KG1 (cell line): ENCODE data around the gene RFX2.
"Not testable (repeated sequence)": the region's sequence is repeated elsewhere in the genome, so short reads cannot be mapped to it uniquely, and the experiment has no call there.

Experiments used
- DNase-seq: peaks from one replicate; lab custom pipeline; 2025; lab: John Stamatoyannopoulos, UW

RFX2 gene

GRCh38 chr19:6074709-6075403 lies 35.4 kb downstream of the RFX2 start:
- DNase-seq: no peak

- DNase-seq: no peak
These were observed 36.2 kb downstream of the RFX2 start for GRCh38 chr19:6073858-6074708.

- DNase-seq: not testable (repeated sequence)
These were observed 37.1 kb downstream of the RFX2 start for GRCh38 chr19:6073233-6073632.

DNA sequence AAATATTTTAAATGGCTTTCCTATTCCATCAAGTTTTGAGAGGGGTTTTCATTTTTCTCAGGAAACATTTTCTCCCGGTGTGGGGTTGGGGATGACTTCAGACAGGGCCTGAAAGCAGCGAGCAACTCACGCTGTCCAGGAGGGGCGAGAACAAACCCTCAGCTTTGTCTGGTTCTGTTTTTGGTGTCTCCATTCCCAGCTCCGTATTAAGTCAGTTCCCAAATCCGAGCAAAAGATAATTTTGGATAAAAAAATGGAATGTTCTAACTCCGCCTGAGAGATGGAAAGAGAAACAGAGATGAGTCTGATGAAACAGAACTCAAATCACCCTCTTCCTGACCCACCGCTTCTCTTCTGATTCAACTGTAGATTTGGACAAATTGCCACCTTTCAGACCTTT lies 38.4 kb downstream of the RFX2 start:
- no peak for DNase-seq

DNA sequence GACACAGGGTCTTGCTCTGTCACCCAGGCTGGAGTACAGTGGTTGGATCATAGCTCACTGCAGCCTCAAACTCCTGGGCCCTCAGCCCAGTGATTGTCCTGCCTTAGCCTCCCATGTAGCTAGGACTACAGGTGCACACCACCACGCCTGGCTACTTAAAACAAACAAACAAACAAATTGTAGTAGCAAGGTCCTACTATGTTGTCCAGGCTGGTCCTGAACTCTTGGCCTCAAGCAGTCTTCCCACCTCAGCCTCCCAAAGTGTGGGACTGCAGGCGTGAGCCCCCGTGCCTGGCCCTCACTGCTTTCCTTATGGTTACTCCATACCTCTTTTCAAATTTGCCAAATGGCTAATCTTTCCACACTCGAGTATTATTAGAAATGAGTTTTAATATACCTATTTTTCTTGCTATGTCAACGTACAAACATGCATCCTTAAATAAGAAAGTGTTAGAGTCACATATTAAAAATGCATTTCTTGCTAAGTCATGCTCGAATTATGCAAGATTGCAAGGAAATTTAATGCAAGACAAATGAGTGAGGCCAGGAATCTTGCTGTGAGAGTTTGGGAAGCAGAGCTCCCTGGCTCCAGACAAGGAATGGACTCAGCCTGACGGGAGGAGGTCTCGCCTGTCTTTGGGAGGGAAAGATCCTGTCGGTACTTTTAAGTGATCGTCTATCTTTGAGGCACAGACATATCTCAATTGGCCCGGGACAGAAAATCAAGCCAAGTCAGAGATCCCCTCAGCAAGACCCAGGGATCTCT lies 39.4 kb downstream of the RFX2 start:
- DNase-seq: no peak

DNA sequence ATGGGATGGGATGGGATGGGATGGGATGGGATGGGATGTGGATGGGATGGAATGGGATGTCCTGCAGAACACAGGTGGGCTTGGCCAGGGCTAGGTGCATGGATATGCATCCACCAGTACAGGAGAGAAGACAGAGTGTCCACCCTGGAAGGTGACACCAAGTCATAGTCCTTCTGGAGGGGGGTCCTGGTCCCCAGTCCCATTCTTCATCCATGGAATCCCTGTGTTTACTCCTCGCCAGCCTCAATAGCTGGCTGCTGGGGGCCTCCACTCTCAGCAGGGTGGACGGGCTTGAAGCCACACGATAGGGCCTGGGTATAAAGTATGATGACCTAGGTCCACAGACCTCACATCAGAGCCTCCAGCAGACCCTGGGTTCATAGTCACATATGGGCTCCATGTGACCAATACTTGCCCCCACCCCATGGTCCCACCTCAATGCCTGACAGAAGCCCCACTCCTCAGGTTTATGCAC lies 40.1 kb downstream of the RFX2 start:
- no peak for DNase-seq

GRCh38 chr19:6069268-6069791 lies 41.0 kb downstream of the RFX2 start:
- no peak for DNase-seq

DNA sequence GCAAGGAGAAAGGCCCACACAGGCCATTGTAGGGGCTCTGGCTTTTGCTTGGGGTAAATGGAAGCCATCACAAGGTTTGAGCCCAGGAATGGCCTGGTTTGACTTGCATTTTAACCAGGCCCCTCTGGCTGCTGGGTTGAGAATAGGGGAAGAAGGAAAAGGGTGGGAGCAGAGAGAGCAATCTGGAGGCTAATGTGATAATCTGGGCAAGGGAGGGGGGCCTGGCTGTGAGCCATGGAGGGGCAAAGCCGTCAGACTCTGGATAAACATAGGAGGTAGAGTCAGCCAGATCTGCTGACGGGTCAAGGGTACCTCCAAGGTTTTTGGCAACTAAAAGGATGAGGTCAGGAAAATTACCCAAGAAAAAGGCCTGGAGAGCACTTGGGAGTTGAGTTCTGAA lies 41.6 kb downstream of the RFX2 start:
- no peak for DNase-seq

GRCh38 chr19:6067975-6068374 lies 42.3 kb downstream of the RFX2 start:
- no peak for DNase-seq

DNA sequence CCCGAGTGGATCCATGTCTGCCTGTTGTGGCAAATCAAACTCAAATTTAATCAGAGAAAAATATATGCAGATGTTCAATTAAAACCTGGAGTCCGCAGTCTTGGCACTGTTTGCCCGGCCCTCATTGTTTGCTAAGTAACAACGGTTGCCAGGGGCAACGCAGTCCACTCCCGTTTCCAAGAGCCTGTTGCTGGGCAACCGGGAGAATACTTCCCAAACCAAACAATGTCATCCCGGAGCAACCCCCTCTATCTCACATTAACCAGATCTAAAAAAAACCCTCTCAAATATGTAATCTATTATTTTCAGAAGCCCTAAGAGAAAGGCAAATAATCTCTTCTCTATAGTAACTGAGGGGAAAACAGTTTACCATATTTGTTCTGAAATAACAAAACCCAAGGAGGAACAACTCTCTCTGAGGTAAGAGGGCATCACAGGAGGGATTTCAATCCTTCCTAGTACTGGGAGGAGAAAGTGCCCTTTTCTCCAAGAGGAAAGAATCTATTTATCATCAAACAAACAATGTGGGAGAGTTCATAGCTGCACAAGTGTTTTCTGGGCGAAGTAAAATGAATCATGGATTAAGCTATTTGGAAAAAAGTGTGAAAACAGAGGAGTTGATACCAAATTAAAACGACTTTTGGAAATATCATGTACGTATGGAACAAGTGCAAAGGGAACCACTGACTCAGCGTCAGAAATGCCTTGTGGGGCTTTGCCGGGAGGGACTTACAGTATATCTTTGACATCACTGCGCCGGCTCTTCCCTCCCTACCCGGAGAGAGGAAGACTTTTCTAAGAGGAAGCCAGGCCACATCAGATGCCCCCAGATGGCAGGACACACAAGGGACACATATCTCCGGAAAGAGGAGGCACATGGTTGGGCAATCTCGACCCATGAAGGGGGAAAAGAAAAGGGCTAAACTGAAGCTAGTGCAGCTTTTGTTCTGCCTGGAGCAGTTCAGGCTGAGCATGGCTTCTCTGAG lies 43.3 kb downstream of the RFX2 start:
- peak; percentile 49 for DNase-seq

DNA sequence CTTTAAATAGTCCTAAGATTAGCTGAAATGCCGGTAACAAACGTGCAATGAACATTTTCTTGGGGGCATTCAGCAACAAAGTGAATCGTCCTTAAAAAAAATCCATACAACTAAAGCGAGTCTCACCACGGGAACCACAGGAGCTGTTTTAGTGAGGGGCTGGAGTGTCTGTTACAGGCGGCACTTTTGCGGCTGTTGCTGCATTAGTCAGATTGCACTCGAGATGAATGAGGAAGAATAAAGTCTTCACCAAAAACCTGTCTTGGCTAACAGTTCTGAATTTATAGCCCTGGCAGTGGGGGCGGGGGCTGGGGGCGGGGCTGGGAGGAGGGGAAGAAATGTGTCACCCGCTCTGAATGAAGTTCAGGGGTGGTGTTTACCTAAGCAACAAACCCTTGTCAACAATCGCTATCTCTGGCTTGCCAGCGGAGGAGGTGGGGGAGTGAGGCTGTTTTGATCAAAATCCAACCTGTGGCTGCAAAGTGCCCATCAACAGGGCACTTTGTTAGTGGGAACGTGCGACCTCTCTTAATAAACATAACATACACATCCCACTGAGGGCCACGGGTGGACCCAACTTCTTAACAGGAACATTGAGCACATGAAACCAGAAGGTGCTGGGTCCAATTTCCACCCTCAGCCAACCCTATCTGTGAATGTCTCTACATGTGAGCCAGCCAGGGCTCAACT lies 44.5 kb downstream of the RFX2 start:
- peak; percentile 75 for DNase-seq

- DNase-seq: no peak
These were observed 45.8 kb downstream of the RFX2 start for GRCh38 chr19:6064336-6065073.

- no peak for DNase-seq
These were observed 46.5 kb downstream of the RFX2 start for GRCh38 chr19:6063576-6064335.

- DNase-seq: no peak
These were observed 47.2 kb downstream of the RFX2 start for GRCh38 chr19:6062961-6063575.

DNA sequence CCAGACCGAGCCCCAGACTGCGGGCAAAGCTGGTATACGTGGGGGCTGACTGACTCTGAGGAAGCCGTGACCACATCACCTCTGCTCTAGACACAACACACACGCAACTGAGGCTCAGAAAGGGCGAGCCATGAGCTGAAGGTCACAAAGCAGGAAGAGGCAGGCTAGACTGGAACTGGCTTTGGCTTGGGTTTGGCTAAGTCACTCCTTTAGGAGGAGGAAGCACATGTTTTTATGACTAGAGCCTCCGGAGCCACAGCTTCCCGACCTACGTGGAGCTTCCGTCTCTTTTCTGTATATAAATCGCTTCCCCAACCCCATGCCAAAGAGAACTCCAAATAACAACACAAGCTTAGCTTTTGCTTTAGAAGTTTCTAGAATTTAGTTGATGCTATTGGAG lies 48.0 kb downstream of the RFX2 start:
- DNase-seq: peak; percentile 82

- no peak for DNase-seq
These were observed 48.7 kb downstream of the RFX2 start for GRCh38 chr19:6061376-6062130.

- DNase-seq: peak; percentile 26
These were observed 49.5 kb downstream of the RFX2 start for GRCh38 chr19:6060600-6061375.
